ENCODE data around the gene DMGDH.
"Not testable (repeated sequence)": the region's sequence is repeated elsewhere in the genome, so short reads cannot be mapped to it uniquely, and the experiment has no call there.

The DMGDH gene

GRCh38 chr5:79007872-79008271, 61.6 kb downstream of the DMGDH start:
- DNase-seq (ENCODE audit: low spot score in 2 of 2) (no peak), ATAC-seq (no peak)
- Mint-ChIP-seq H3K36me3 (no peaks in the 10 kb centered on the region), H3K4me1 (no peaks in the 10 kb centered on the region), H3K27ac (peak overlapping the region; percentile 26), H3K4me3 (no peak overlapping the region), H3K9me3 (peaks cover under 1% of the 10 kb centered on the region)

- H3K9me3 Mint-ChIP-seq, result no peaks in the 10 kb centered on the region
- ATAC-seq (no peak), DNase-seq (ENCODE audit: low spot score in 2 of 2) (no peak)
- H3K36me3 Mint-ChIP-seq, result no peaks in the 10 kb centered on the region
- H3K4me1 Mint-ChIP-seq, result no peaks in the 10 kb centered on the region
- no peak overlapping the region for H3K27ac Mint-ChIP-seq
- no peak overlapping the region for H3K4me3 Mint-ChIP-seq
These were observed 63.4 kb downstream of the DMGDH start for GRCh38 chr5:79005936-79006631.

- no peaks in the 10 kb centered on the region for H3K36me3 Mint-ChIP-seq
- DNase-seq (ENCODE audit: low spot score in 2 of 2) (no peak), ATAC-seq (no peak)
- no peak overlapping the region for H3K27ac Mint-ChIP-seq
- no peaks in the 10 kb centered on the region for H3K9me3 Mint-ChIP-seq
- H3K4me1 Mint-ChIP-seq, result no peaks in the 10 kb centered on the region
- no peak overlapping the region for H3K4me3 Mint-ChIP-seq
These were observed 64.3 kb downstream of the DMGDH start for GRCh38 chr5:79005151-79005550.

GRCh38 chr5:79002374-79002773, 67.1 kb downstream of the DMGDH start:
- no peak overlapping the region for H3K4me3 Mint-ChIP-seq
- H3K36me3 Mint-ChIP-seq, result no peaks in the 10 kb centered on the region
- ATAC-seq (no peak), DNase-seq (ENCODE audit: low spot score in 2 of 2) (no peak)
- no peaks in the 10 kb centered on the region for H3K9me3 Mint-ChIP-seq
- H3K27ac Mint-ChIP-seq, result no peak overlapping the region
- no peaks in the 10 kb centered on the region for H3K4me1 Mint-ChIP-seq

GRCh38 chr5:79001471-79001870, 68.0 kb downstream of the DMGDH start:
- ATAC-seq (no peak), DNase-seq (ENCODE audit: low spot score in 2 of 2) (no peak)
- no peak overlapping the region for H3K4me3 Mint-ChIP-seq
- no peaks in the 10 kb centered on the region for H3K9me3 Mint-ChIP-seq
- H3K4me1 Mint-ChIP-seq, result no peaks in the 10 kb centered on the region
- H3K36me3 Mint-ChIP-seq, result no peaks in the 10 kb centered on the region
- no peak overlapping the region for H3K27ac Mint-ChIP-seq

GRCh38 chr5:78997090-78997489, 72.4 kb downstream of the DMGDH start:
- Mint-ChIP-seq H3K27ac (no peak overlapping the region), H3K9me3 (no peaks in the 10 kb centered on the region), H3K4me3 (no peak overlapping the region), H3K4me1 (peaks cover 6% of the 10 kb centered on the region), H3K36me3 (no peaks in the 10 kb centered on the region)
- no peak for DNase-seq (ENCODE audit: low spot score in 2 of 2)
- ATAC-seq, result no peak

GRCh38 chr5:78995521-78996007, 73.9 kb downstream of the DMGDH start:
- ATAC-seq, result no peak
- DNase-seq (ENCODE audit: low spot score in 2 of 2), result no peak
- Mint-ChIP-seq H3K4me1 (peaks cover 6% of the 10 kb centered on the region), H3K36me3 (no peaks in the 10 kb centered on the region), H3K9me3 (no peaks in the 10 kb centered on the region), H3K27ac (no peak overlapping the region), H3K4me3 (no peak overlapping the region)

GRCh38 chr5:78993165-78993564, 76.3 kb downstream of the DMGDH start:
- H3K9me3 Mint-ChIP-seq, result no peaks in the 10 kb centered on the region
- ATAC-seq (peak; percentile 75), DNase-seq (ENCODE audit: low spot score in 2 of 2) (no peak)
- H3K4me3 Mint-ChIP-seq, result no peak overlapping the region
- H3K4me1 Mint-ChIP-seq, result peaks cover 6% of the 10 kb centered on the region
- no peak overlapping the region for H3K27ac Mint-ChIP-seq
- H3K36me3 Mint-ChIP-seq, result no peaks in the 10 kb centered on the region

GRCh38 chr5:78992146-78992545, 77.3 kb downstream of the DMGDH start:
- Mint-ChIP-seq H3K36me3 (no peaks in the 10 kb centered on the region), H3K9me3 (no peaks in the 10 kb centered on the region), H3K4me3 (no peak overlapping the region), H3K27ac (no peak overlapping the region), H3K4me1 (peaks cover 6% of the 10 kb centered on the region)
- ATAC-seq (no peak), DNase-seq (ENCODE audit: low spot score in 2 of 2) (no peak)

- no peaks in the 10 kb centered on the region for H3K9me3 Mint-ChIP-seq
- H3K4me1 Mint-ChIP-seq, result peaks cover 19% of the 10 kb centered on the region
- DNase-seq (ENCODE audit: low spot score in 2 of 2), result no peak
- no peak overlapping the region for H3K27ac Mint-ChIP-seq
- no peak overlapping the region for H3K4me3 Mint-ChIP-seq
- ATAC-seq, result no peak
- peaks cover 5% of the 10 kb centered on the region for H3K36me3 Mint-ChIP-seq
These were observed 80.4 kb downstream of the DMGDH start for GRCh38 chr5:78989080-78989479.

GRCh38 chr5:78985725-78986223, 83.7 kb downstream of the DMGDH start:
- Mint-ChIP-seq H3K4me1 (peaks cover 23% of the 10 kb centered on the region), H3K27ac (peak overlapping the region; percentile 98), H3K36me3 (peaks cover 5% of the 10 kb centered on the region), H3K4me3 (peak overlapping the region; percentile 80), H3K9me3 (no peaks in the 10 kb centered on the region)
- DNase-seq (ENCODE audit: low spot score in 2 of 2) (peak; percentile 38 to 82), ATAC-seq (peak; percentile 90)

GRCh38 chr5:78985116-78985724, 84.3 kb downstream of the DMGDH start, which contains the start of gene ARSB:
TSS of gene ARSB (minus strand) at chr5:78985310. CDS start at chr5:78985248, 62 bp downstream.
- H3K4me1 Mint-ChIP-seq, result peaks cover 23% of the 10 kb centered on the region
- H3K36me3 Mint-ChIP-seq, result peaks cover 5% of the 10 kb centered on the region
- DNase-seq (ENCODE audit: low spot score in 2 of 2) (peak; percentile 52 to 85), ATAC-seq (peak; percentile 65)
- peak within 1 kb of the TSS; percentile 98 for H3K27ac Mint-ChIP-seq
- peak within 1 kb of the TSS; percentile 80 for H3K4me3 Mint-ChIP-seq
- H3K9me3 Mint-ChIP-seq, result no peaks in the 10 kb centered on the region

- H3K4me1 Mint-ChIP-seq, result peaks cover 28% of the 10 kb centered on the region
- ATAC-seq (peak; percentile 69), DNase-seq (ENCODE audit: low spot score in 2 of 2) (peak; percentile 68 to 86)
- peak overlapping the region; percentile 98 for H3K27ac Mint-ChIP-seq
- H3K4me3 Mint-ChIP-seq, result peak overlapping the region; percentile 80
- no peaks in the 10 kb centered on the region for H3K9me3 Mint-ChIP-seq
- peaks cover 5% of the 10 kb centered on the region for H3K36me3 Mint-ChIP-seq
These were observed 84.9 kb downstream of the DMGDH start for GRCh38 chr5:78984439-78985115.

- peak overlapping the region; percentile 98 for H3K27ac Mint-ChIP-seq
- no peak for ATAC-seq
- peaks cover 5% of the 10 kb centered on the region for H3K36me3 Mint-ChIP-seq
- H3K4me3 Mint-ChIP-seq, result peak overlapping the region; percentile 80
- H3K4me1 Mint-ChIP-seq, result peaks cover 36% of the 10 kb centered on the region
- H3K9me3 Mint-ChIP-seq, result no peaks in the 10 kb centered on the region
- DNase-seq (ENCODE audit: low spot score in 2 of 2), result no peak
These were observed 85.7 kb downstream of the DMGDH start for GRCh38 chr5:78983601-78984438.

- Mint-ChIP-seq H3K27ac (peak overlapping the region; percentile 98), H3K4me1 (peaks cover 37% of the 10 kb centered on the region), H3K4me3 (peak overlapping the region; percentile 80)
- not testable (repeated sequence) for H3K36me3 Mint-ChIP-seq; DNase-seq (ENCODE audit: low spot score in 2 of 2); H3K9me3 Mint-ChIP-seq; ATAC-seq
These were observed 86.3 kb downstream of the DMGDH start for GRCh38 chr5:78983194-78983593.
